Amygdala (tissue), 56 donors: ENCODE measurements around the gene TFCP2L1.
"Not testable (repeated sequence)": the region's sequence is repeated elsewhere in the genome, so short reads cannot be mapped to it uniquely, and the experiment has no call there.

Experiments
- DNase-seq, 56 donors: peaks; one replicate each; lab custom pipeline; 2025; lab: John Stamatoyannopoulos, UW

The TFCP2L1 gene

DNA sequence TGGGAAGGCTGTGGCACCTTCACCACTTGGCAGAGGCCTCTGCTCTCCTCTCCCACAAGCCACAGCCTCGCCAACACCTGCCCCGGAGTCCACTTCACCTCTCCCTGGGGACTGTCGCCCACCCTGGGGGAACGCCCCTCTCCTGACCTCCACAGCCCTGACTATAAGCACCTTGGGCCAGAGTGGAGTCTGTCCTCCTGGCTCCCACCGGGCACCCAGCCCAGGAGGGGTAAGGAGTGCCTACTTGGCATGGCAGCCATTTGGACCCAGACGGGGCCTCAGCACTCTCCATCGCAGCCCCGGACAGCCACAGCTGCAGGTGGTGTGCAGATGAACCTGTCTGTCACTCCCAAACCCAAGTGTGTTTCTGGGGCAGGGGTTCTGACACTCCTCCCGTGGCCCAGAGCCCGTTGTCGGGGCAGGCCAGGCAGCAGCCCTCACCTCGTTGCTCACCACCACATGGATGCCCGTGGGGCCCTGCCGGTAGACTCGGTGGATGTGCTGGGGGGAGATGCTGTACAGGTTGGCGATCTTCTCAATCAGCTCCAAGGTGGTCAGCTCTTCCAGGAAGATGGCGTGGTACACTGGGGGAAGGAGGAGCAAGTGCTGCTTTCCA lies 53.5 kb downstream of the TFCP2L1 start:
- DNase-seq, result no peak

DNA sequence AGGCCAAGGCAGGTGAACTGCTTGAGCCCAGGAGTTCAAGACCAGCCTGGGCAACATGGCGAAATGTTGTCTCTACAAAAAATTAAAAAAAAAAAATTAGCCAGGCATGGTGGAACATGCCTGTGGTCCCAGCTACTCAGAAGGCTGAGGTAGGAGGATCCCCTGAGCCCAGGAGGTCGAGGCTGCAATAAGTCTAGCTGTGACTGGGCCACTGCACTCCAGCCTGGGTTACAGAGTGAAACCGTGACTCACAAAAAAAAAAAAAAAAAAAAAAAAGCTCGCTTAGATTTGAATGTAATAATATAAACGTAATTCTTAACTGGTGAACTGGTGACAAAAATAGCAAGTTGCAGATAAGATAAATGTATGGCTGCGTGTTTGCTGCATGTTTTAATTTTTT lies 56.5 kb downstream of the TFCP2L1 start:
- no peak for DNase-seq

DNA sequence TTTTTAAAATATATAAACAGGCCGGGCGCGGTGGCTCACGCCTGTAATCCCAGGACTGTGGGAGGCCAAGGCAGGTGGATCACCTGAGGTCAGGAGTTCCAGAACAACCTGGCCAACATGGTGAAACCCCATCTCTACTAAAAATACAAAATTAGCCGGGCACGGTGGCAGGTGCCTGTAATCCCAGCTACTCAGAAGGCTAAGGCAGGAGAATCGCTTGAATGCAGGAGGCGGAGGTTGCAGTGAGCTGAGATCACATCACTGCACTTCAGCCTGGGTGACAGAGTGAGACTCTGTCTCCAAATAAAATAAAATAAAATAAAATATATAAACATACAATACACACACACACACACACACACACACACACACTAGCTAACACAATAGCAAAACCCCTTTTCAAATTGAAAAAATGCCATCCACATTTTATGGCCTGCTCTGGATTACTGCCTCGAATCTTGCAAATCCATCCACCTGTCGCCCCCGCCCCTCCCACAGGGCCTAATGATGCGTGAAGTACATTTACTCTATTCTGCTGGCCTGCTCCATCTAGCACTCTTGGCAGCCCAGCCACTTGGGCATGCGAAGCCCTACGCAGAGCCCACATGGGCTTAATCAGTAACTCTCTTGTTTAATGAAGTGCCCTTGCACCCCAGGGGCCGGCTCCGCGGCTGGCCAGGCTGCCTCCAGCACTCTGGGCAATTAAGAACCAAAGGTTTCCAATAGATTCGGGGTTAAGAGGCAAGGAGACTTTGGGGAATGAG lies 57.4 kb downstream of the TFCP2L1 start:
- DNase-seq, result peak in 26 of 56 donors; percentile 4 to 67 (median 27)

DNA sequence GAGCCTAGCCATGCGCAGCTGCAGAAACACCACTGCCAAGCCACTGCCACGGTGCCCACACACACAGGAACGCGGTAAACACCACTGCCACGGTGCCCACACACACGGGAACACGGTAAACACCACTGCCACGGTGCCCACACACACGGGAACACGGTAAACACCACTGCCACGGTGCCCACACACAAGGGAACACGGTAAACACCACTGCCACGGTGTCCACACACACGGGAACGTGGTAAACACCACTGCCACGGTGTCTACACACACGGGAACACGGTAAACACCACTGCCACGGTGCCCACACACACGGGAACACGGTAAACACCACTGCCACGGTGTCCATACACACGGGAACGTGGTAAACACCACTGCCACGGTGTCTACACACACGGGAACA lies 59.3 kb downstream of the TFCP2L1 start:
- not testable (repeated sequence) for DNase-seq

DNA sequence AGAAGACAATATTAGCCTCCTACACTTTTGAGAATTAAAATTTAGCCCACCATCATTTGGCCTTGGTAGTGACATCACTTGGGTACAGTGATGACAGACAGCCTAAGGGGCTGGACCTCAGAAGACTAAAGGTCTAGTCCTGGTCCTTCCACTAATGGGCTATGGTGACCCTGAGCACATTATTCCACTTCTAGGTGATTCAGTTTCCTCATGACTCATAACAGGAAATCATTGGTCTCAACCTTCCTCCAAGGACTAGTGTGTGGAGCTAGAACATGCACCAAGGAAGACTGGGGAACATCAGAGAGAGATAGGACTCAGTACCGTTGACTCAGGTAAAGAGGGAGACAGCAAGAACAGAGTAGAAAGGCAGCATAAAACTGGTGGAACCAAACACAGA lies 64.0 kb downstream of the TFCP2L1 start:
- no peak for DNase-seq

DNA sequence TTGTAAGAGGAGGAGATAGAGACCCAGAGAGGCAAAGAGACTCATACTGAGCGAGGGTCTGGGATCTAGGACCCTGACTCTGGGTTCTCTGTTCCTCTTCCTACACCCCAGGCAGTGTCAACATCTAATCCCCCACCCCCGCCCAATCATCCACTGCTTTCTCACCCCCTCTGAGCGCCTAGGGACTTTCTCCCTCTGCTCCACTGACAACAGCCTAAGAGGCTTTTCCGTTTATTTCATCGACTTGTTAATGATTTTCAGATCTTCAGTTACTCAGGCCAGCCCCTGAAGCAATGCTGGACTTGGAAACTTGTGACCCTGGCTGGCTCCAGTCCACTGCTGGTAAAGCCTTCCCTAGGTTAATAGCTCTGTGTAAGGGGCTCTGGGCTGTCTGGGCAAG lies 65.1 kb downstream of the TFCP2L1 start:
- DNase-seq, result no peak

DNA sequence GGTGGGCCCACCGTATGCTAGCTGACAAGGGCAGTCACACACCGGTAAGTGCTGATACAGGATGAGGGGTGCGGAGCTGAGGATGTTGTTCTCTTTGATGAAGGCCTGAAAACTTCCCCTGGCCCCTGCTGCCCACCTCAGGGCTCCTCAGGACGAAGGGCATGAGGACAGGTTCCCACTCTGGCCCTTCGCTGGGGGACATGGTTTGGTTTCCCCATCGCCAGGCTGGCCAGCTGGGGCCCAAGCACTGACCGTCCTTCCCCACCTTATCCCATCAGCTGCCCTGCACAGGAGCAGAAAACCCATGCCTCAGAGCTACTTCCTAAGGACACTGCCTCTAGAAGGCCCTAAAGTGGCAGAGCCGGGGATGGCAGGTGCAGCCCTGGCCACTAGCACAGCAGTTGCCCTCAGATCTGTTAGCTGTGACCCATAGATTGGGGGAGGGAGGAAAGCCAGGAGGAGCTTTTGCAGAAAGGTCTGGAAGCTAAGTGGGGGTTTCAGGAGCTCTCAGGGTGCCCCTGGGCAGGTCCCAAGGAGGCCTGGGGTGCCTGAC lies 66.5 kb downstream of the TFCP2L1 start:
- DNase-seq, result no peak

DNA sequence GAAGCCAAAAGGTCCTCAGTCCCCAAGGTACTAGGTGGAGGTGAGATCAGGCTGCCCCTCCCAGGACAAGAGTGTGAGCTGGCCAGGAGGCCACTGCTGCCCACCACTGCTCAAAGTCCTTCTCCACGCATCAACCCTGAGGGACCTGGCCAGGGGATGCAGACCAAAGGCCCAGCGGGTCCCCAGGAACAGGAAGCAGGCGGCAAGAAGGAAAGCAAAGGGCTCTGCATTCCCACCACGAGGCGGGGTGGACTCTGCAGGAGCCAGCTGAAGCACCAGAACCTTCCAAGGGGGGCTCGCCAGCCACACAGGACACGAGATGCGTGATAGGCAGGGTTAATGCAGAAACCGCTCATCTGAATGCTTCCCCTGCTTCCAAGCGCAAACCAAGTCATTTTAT lies 67.4 kb downstream of the TFCP2L1 start:
- DNase-seq, result no peak

DNA sequence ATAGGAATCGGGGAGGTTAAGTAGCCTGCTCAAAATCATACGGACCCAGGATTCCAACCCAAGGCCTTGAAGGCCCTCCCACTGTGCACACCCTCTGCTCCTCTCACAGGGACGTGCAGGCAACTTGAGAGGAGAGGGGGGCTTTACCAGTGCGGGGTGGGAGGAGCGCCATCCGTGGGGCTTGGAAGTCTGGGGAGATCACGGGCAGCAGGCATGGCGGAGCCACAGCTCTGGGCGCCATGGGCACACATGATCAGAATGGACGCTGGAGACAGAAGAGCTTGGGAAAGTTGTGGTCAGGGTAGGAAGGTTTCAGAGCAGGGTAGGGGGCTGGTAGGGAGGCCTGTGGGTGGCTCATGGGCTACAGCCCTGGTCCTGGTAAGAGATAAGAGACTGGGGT lies 70.7 kb downstream of the TFCP2L1 start:
- no peak for DNase-seq

DNA sequence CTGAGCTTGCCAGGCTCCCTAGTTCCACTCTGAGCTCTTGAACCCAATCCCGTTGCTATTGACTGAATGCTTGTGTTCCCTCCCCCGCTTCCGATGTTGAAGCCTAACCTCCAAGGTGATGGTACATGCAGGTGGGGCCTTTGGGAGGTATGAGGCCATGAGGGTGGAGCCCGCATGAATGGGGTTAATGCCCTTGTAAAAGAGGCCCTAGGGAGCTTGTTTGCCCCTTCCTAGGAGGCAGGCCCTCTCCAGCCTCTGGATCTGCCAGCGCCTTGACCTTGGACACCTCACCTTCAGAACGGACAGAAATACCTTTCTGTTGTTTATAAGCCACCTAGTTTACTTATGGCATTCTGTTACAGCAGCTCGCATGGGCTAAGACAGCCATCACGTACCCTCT lies 71.6 kb downstream of the TFCP2L1 start:
- DNase-seq, result no peak

DNA sequence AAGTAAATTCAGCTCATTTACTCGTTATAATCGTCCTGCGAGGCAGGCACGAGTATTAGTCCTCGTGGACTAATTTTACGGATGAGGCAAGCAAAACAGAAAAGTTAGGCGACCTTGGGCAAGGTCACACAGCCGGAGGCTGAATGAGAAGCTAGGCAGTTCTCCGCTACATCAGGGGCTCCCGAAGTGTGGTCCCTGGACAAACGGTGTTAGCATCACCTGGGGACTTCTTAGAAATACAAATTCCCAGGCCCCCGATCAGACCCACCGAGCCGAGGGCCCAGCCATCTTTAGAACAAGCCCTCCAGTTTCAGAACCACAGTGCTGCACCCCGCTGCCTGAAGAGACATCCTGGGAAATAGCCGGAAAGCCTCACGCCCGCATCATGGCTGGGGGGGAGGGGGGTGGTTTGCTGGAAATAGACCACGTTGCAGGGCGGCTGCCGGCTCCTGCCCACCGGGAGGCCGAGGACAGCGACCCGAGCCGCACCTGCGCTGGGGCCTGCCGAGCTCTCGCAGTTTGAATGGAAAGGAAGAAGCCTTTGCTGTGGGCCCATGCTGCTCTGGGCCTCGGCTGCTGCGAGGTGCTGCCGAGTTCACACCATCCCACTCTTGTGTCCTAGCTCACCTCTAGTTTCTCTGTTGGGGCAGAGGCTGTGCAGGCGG lies 72.2 kb downstream of the TFCP2L1 start:
- DNase-seq, result no peak

DNA sequence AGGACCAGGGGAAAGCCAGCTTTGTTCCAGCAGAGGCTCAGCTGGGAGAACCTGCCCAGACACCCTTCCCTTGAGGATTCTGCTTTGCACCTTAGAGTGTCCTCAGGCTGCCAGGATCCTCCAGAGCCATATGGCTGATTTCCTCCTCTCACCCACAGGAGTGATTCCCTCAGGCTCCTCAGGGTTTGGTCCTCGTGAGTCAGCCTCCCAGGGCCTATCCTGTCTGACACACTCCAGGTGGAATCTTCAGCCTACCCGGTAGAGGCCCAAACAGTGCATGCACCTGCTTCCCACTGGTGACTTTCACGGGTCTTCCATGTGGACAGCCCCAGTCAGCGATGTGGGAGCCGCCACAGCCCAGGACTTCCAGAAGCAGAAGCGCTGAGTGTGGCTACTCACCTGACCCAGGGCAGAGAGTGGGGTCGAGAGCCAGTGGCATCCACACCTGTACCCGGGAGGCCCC lies 73.3 kb downstream of the TFCP2L1 start:
- DNase-seq, result no peak

DNA sequence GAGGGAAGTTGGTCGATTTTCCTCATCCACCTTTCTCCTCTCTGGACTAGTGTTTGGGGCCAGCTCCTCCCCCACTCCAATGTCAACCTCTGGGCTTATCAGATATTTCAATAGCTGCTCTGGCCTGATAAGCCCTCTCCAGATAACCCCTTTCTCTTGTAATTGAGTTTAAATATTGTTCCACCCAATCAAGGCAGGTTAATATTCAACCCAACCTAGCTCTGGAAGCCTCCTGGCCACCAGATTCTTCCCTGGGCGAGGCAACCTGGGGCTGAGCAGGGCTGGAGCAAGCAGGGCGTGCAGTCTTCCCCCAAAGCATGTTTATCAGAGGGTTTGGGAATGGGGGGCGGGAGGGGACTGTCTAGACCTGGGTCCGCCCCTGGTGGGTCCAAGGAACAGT lies 73.8 kb downstream of the TFCP2L1 start:
- no peak for DNase-seq

DNA sequence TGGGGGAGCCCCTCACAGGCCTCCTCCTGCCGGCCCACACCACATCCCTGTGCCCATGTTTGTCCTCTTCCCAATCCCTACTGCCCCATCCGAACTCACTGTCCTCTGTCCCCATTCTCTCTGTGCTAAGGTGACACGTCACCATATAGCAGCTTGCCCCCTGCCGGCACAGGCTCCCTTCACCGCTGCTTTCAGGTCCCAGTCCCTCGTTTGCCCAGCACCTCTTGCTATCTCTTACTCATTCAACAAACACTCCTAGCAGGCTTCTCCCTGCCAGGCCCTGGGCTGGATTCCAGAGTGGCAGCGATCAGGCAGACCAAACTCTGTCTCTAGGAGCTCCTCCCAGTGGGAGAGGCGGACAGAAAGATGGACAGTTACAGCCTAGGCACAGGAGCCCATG lies 74.3 kb downstream of the TFCP2L1 start:
- DNase-seq, result no peak

DNA sequence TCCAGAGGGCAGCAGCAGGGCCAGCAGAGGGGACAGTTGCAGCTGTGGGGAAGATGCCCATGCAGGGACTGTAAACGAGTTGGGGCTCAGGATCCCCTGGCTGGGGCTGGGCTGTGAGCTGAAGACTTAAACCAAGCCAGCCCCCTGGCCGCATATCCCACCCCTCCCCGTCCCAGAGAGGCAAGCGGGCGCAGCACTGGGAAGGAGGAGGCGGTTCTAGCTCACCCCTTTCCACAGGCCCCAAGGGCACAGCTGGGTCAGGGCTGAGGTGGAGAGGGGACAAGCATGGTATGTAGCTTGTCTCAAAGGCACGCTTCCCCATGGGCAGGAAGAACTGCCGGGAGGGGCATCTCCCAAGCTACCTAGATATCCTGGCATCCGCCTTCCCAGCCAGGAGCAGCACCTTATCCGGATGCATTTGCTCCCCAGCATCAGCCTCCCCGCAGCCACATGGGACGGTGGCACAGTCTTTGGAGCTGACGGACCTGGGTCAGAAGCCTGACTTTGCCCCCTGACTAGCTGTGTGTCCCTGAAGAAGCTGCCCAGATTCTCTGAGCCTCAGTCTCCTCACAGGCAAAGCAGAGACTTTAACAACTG lies 75.9 kb downstream of the TFCP2L1 start:
- DNase-seq, result no peak

DNA sequence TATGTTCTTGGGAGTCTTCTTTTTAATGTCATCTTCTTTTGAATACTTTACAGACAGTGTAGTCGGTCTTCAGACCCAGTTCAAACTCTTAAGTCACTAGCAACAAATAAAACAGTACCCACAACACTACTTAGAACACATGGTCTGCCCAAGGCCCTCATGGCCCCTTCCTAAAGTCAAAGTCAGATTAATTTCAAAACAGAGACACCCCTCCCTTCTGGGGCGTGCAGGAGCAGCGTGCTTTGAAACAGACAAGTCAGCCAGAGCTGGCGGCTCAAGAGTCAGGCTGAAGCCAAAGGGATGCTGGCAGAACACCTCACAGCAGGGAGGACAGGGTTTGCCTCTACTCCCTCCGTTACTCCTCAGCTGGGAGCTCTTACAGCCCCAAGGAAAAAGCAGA lies 77.5 kb downstream of the TFCP2L1 start:
- no peak for DNase-seq

DNA sequence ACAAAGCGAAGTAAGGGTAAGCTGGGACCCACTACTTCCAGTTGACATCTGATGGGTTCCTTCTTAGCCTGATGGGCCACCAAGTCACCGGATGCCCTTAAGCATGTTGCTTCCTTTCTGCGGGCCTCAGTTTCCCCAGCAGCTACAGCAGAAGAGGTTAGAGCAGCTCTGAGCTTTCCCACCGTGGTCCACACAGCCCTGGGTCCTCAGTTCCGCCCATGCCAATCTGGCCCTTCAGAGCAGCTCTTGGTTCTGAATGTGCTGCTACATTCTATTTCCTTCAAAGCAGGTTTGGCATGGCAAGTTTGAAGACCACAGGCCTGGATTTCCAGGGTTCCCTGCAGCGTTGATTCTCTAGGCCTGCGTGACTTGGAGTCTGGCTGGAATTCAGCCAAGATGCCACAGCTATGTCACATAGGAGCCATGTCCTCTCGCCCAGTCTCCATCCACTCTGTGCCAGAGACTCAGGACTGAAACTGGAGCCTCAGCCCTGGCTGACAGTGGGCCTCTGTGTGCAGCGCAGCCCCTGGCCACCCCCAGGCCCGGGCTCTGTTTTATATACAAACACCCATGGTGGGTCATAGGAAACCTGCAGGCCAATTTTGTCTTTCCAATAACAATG lies 79.6 kb downstream of the TFCP2L1 start:
- peak in 4 of 56 donors; percentile 11 to 66 (median 30) for DNase-seq

DNA sequence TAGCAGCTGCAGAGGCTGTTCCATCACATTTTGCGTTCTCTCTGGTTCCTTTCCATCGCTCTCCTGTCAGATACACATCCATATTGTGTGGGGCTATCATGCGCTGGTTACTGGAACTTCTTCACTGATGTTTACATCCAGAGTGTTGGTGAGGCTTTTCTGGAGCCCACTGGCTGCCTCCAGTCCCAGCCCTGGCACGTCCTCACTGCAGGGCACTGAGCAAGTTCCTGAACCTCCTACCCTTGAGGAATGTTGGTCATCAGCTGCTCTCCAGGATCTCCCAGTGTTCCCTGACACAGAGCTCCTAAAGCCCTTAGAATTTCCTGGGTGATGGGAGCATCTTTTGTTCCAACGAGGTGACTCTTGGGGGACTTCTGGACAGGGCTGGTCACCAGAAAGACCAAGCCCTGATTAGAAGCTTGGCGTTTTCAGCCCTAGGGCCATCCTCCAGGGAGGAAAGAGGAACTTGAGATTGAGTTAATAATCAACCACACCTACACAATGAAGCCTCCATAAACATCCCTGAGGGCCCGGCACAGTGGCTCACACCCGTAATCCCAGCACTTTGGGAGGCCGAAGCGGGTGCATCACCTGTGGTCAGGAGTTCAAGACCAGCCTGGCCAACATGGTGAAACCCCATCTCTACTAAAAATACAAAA lies 81.3 kb downstream of the TFCP2L1 start:
- no peak for DNase-seq

DNA sequence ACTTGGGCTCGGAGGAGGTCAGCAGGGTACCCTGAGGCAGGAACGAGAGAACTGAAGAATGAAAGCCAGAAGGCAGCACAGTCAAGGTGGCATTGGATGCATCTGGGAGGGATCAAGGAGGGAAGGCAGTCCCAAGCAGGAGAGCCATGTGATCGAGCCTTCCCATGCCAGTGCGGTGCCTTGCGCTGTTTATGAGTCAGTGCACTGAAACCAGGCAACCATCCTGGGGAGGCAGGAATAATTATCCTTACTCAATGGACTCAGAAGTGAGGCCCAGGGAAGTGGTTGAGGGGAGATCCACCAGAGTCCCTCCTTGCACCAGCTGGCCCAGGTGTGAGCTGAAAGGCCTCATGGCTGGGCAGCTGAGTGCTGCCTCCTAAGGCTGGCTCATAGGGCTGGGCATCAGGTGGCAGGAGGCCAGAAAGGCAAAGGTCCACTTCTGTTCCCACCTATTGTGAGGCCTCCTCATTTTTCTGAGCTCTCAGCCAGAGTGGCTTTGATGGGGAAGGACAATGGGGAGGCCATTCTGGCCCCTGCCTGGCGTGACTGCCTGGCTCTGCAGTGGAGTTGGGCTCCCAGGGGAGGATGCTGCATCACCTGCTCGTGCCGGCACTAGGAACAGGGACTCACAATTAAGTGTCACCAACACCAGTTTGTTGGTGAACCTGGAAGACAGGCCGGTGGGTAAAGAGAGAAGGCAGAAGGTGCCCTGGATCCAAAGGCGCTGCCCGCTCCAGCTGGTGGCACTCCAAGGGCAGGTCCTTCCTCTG lies 82.3 kb downstream of the TFCP2L1 start:
- no peak for DNase-seq
